GM13976 (cell line): ENCODE data around the gene KCNG3.

Experiments
- DNase-seq: peaks from one replicate; pipeline ENCODE4 v3.0.0; 2012; ENCODE audit warnings: low spot score
- in situ Hi-C: fragments of 300-500 bp; cut with MboI; formaldehyde crosslinking; loops from one replicate; pipeline ENCODE4 v1.12.0; 2022; ENCODE audit warnings: low sequenced_read_pairs, mixed read lengths, inconsistent platforms; ENCODE audit not compliant: unreplicated experiment
- TF ChIP-seq, protein P1 (sequence below): IDR thresholded peaks from 2 replicates; pipeline ENCODE4 v1.5.1; 2012; ENCODE audit warnings: borderline replicate concordance, mild to moderate bottlenecking; ENCODE audit not compliant: insufficient read depth; ENCODE audit errors: extremely low read depth, missing control alignments, control extremely low read depth

KCNG3 gene

DNA sequence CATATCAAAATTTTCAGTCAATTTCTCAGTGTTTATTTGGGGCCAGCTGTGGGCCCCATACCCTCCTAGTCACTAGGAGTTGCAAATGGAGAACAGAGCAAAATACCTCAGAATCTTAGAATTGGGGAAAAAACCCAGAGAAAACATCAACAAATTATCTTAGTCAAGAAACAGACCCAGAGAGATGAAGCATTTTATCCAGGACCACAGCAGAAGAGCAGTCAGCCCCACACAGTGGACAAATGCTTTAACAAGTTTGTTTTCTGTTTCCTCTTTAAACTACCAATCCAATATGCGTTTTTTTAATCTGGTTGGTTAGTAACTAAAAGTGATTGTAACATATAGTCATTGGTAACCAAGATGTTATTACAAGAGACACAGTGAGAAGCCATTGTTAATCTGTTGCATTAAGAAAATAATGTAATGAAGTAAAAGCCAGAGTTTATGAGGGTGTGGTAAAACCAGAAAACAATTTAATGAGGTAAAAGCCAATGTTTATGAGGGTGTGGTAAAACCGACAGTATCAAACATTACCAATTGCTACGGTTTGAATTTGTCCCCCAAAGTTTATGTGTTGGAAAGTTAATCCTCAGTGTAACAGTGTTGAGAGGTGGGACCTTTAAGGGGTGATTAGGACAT is 72.1 kb downstream of the KCNG3 start:
- no peak for DNase-seq
- in situ Hi-C loops: no loop called here
- TF ChIP-seq, protein P1, sequence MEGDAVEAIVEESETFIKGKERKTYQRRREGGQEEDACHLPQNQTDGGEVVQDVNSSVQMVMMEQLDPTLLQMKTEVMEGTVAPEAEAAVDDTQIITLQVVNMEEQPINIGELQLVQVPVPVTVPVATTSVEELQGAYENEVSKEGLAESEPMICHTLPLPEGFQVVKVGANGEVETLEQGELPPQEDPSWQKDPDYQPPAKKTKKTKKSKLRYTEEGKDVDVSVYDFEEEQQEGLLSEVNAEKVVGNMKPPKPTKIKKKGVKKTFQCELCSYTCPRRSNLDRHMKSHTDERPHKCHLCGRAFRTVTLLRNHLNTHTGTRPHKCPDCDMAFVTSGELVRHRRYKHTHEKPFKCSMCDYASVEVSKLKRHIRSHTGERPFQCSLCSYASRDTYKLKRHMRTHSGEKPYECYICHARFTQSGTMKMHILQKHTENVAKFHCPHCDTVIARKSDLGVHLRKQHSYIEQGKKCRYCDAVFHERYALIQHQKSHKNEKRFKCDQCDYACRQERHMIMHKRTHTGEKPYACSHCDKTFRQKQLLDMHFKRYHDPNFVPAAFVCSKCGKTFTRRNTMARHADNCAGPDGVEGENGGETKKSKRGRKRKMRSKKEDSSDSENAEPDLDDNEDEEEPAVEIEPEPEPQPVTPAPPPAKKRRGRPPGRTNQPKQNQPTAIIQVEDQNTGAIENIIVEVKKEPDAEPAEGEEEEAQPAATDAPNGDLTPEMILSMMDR: no peak

- in situ Hi-C loops: no loop called here
- TF ChIP-seq, protein P1: no peak
- no peak for DNase-seq
Measured at GRCh38 chr2:42421157-42421485, 72.7 kb downstream of the KCNG3 start.

DNA sequence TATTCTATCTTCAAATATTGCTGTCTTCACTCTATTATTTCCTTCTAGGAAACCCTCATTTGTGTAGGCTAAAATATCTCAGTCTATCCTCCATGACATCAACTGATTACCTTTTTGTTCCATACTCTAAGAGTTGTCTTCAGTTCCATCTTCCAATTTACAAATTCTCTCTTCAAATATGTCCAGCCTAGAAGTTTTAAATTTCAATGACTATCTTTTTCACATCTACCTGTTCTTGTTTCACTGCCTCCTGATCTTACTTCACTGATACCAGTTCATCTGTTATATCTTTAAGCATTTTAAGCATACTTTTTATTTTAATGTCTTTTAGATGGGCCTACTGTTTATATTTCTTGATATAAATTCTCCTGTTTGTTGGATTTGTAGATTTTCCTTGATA is 79.1 kb downstream of the KCNG3 start:
- TF ChIP-seq, protein P1: no peak
- in situ Hi-C loops: no loop called here
- no peak for DNase-seq

DNA sequence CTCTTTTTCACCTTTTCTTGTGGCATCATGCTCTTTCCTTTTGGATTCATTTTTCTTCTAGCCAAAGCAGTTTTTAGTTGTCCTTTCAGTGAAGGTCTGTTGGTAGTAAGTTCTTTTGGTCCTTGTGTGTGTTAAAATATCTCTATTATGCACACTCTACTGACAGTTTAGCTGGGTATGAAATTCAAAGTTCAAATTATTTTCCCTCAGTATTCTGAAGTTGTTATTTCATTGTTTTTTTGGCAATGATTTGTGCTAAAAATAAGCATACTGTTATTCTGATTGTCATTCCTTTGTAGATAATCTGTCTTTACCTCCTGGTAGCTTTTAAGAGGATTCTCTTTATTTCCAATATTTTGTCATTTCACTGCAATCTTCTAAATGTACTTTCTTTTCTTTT is 79.6 kb downstream of the KCNG3 start:
- TF ChIP-seq, protein P1: no peak
- no peak for DNase-seq
- in situ Hi-C loops: no loop called here

- no peak for DNase-seq
- in situ Hi-C loops: no loop called here
- TF ChIP-seq, protein P1: no peak
Measured at GRCh38 chr2:42410742-42411514, 82.9 kb downstream of the KCNG3 start.

DNA sequence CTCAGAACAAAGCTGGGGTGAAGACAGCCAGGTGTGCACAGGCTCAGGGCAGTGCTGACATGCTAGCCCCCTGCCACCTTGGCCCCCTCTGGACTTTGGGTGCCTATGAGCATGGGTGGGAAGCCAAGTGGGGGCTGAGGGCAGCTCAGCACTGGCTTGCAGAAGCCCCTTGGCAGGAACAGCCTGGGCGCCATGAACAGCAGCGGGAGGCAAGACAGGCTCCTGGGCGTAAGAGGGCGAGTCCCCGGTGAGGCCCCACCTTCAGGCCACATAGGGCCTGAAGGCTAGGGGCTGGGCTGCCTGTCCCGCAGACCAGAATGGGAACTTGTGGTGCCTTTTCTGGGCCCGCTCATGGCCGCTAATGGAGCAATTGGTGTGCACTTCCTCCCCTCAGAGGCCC is 85.8 kb downstream of the KCNG3 start:
- in situ Hi-C loops: no loop called here
- TF ChIP-seq, protein P1: no peak
- no peak for DNase-seq
